Measurements from ENCODE around the gene TATDN3. TPM values are rescaled to one million over a fixed set of nuclear protein-coding genes. Genes with fewer than 3 reads are reported as not detected.

Gene TATDN3
- total and polyA plus RNA-seq, 3 donors from 2014 or later: 9.5 to 19.7 (median 17.9) TPM

Small RNAs within 50 kb of the gene (small RNA-seq; reads per million reads assigned to genes)
- 0 reads per million in 2 donors for gene AC104333.1
- gene AC104333.2: 0 reads per million in 2 donors

Other genes with a start within 250 kb of the TATDN3 start
- 1 to 10 TPM; 3.2 to 4.6 TPM for gene ATF3, start 183.1 kb upstream of the TATDN3 start, total RNA-seq
- 9.0 TPM for gene ATF3, start 183.1 kb upstream of the TATDN3 start, polyA plus RNA-seq (ENCODE audit: insufficient read depth, low read depth, low replicate concordance)
- 1 to 10 TPM; 1.1 to 2.5 TPM for gene BATF3, start 92.1 kb upstream of the TATDN3 start, total RNA-seq
- 4.2 TPM for gene BATF3, start 92.1 kb upstream of the TATDN3 start, polyA plus RNA-seq (ENCODE audit: insufficient read depth, low read depth, low replicate concordance)
- 10 to 100 TPM; 50.0 to 52.7 TPM for gene NSL1, start 117 bp upstream of the TATDN3 start, total RNA-seq
- gene NSL1, start 117 bp upstream of the TATDN3 start, polyA plus RNA-seq (ENCODE audit: insufficient read depth, low read depth, low replicate concordance): 29.3 TPM
- gene SPATA45, start 55.8 kb downstream of the TATDN3 start, total RNA-seq: 10 to 100 TPM in 1 of 2 donors, 1 to 10 TPM in 1; 3.2 to 14.3 TPM
- gene SPATA45, start 55.8 kb downstream of the TATDN3 start, polyA plus RNA-seq (ENCODE audit: insufficient read depth, low read depth, low replicate concordance): 11.1 TPM
- gene FLVCR1, start 66.4 kb downstream of the TATDN3 start, total RNA-seq: 10 to 100 TPM; 10.1 to 13.3 TPM
- 7.4 TPM for gene FLVCR1, start 66.4 kb downstream of the TATDN3 start, polyA plus RNA-seq (ENCODE audit: insufficient read depth, low read depth, low replicate concordance)
- gene VASH2, start 158.6 kb downstream of the TATDN3 start, total RNA-seq: 10 to 100 TPM in 1 of 2 donors, 1 to 10 TPM in 1; 9.5 to 30.9 TPM
- 18.0 TPM for gene VASH2, start 158.6 kb downstream of the TATDN3 start, polyA plus RNA-seq (ENCODE audit: insufficient read depth, low read depth, low replicate concordance)
- gene ANGEL2, start 224.0 kb downstream of the TATDN3 start, total RNA-seq: 10 to 100 TPM; 49.1 to 63.1 TPM
- 20.3 TPM for gene ANGEL2, start 224.0 kb downstream of the TATDN3 start, polyA plus RNA-seq (ENCODE audit: insufficient read depth, low read depth, low replicate concordance)